WTC11 (cell line): ENCODE measurements around the gene LMBRD1.

Experiments
- NFE2L1 ChIP-seq: sonication (generic); formaldehyde crosslinking; IDR thresholded peaks from 2 replicates; pipeline ENCODE4 v1.8.1; 2023; ENCODE audit warnings: missing genetic modification reagents
- RELA ChIP-seq: sonication (generic); formaldehyde crosslinking; IDR thresholded peaks from 2 replicates; pipeline ENCODE4 v1.8.1; 2022; ENCODE audit warnings: missing genetic modification reagents, mild to moderate bottlenecking, borderline replicate concordance
- ZNF317 ChIP-seq: sonication (generic); formaldehyde crosslinking; IDR thresholded peaks from 2 replicates; pipeline ENCODE4 v1.8.1; 2023; ENCODE audit warnings: low read depth, mild to moderate bottlenecking, moderate library complexity, missing genetic modification reagents, borderline replicate concordance
- TF ChIP-seq, protein P1 (sequence below): sonication (generic); formaldehyde crosslinking; IDR thresholded peaks from 2 replicates; pipeline ENCODE4 v1.8.1; 2022; ENCODE audit warnings: low read depth, missing genetic modification reagents, borderline replicate concordance
- TF ChIP-seq, protein P2 (sequence below): sonication (generic); formaldehyde crosslinking; IDR thresholded peaks from 2 replicates; pipeline ENCODE4 v1.8.0; 2022; ENCODE audit warnings: missing genetic modification reagents
- TF ChIP-seq, protein P3 (sequence below): fragments of 200-600 bp; IDR thresholded peaks from 2 replicates; pipeline ENCODE4 v1.8.0; 2022; ENCODE audit warnings: antibody characterized with exemption
- TF ChIP-seq, protein P4 (sequence below): sonication (generic); formaldehyde crosslinking; IDR thresholded peaks from 2 replicates; pipeline ENCODE4 v1.8.1; 2022; ENCODE audit warnings: low read depth, mild to moderate bottlenecking, moderate library complexity, missing genetic modification reagents, borderline replicate concordance

DNA sequence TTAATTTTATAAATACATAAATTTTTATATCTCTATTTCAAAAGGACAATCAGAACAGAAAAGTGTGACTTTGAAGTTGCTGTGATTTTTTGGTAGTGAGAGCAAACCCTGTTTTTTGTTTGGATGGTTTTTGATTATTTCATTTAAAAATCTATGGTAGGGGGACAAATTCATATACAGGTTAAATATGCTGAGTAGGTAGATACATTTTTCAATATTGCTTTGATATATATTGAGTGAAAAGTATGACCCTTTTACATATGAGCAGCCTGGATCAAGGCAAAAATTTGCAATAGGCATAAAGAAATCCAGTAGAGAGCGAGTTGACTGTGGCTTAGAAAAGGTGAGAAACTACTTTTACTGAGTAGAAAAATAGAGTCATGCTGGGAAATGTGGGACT is 132.3 kb downstream of the LMBRD1 start:
- TF ChIP-seq, protein P1, sequence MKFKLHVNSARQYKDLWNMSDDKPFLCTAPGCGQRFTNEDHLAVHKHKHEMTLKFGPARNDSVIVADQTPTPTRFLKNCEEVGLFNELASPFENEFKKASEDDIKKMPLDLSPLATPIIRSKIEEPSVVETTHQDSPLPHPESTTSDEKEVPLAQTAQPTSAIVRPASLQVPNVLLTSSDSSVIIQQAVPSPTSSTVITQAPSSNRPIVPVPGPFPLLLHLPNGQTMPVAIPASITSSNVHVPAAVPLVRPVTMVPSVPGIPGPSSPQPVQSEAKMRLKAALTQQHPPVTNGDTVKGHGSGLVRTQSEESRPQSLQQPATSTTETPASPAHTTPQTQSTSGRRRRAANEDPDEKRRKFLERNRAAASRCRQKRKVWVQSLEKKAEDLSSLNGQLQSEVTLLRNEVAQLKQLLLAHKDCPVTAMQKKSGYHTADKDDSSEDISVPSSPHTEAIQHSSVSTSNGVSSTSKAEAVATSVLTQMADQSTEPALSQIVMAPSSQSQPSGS, result no peak
- TF ChIP-seq, protein P2, sequence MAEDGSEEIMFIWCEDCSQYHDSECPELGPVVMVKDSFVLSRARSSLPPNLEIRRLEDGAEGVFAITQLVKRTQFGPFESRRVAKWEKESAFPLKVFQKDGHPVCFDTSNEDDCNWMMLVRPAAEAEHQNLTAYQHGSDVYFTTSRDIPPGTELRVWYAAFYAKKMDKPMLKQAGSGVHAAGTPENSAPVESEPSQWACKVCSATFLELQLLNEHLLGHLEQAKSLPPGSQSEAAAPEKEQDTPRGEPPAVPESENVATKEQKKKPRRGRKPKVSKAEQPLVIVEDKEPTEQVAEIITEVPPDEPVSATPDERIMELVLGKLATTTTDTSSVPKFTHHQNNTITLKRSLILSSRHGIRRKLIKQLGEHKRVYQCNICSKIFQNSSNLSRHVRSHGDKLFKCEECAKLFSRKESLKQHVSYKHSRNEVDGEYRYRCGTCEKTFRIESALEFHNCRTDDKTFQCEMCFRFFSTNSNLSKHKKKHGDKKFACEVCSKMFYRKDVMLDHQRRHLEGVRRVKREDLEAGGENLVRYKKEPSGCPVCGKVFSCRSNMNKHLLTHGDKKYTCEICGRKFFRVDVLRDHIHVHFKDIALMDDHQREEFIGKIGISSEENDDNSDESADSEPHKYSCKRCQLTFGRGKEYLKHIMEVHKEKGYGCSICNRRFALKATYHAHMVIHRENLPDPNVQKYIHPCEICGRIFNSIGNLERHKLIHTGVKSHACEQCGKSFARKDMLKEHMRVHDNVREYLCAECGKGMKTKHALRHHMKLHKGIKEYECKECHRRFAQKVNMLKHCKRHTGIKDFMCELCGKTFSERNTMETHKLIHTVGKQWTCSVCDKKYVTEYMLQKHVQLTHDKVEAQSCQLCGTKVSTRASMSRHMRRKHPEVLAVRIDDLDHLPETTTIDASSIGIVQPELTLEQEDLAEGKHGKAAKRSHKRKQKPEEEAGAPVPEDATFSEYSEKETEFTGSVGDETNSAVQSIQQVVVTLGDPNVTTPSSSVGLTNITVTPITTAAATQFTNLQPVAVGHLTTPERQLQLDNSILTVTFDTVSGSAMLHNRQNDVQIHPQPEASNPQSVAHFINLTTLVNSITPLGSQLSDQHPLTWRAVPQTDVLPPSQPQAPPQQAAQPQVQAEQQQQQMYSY (CRISPR knock-in tag), result no peak
- TF ChIP-seq, protein P3, sequence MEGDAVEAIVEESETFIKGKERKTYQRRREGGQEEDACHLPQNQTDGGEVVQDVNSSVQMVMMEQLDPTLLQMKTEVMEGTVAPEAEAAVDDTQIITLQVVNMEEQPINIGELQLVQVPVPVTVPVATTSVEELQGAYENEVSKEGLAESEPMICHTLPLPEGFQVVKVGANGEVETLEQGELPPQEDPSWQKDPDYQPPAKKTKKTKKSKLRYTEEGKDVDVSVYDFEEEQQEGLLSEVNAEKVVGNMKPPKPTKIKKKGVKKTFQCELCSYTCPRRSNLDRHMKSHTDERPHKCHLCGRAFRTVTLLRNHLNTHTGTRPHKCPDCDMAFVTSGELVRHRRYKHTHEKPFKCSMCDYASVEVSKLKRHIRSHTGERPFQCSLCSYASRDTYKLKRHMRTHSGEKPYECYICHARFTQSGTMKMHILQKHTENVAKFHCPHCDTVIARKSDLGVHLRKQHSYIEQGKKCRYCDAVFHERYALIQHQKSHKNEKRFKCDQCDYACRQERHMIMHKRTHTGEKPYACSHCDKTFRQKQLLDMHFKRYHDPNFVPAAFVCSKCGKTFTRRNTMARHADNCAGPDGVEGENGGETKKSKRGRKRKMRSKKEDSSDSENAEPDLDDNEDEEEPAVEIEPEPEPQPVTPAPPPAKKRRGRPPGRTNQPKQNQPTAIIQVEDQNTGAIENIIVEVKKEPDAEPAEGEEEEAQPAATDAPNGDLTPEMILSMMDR, result no peak
- TF ChIP-seq ZNF317 (no peak), RELA (CRISPR knock-in tag) (no peak), NFE2L1 (CRISPR knock-in tag) (no peak)
- TF ChIP-seq, protein P4, sequence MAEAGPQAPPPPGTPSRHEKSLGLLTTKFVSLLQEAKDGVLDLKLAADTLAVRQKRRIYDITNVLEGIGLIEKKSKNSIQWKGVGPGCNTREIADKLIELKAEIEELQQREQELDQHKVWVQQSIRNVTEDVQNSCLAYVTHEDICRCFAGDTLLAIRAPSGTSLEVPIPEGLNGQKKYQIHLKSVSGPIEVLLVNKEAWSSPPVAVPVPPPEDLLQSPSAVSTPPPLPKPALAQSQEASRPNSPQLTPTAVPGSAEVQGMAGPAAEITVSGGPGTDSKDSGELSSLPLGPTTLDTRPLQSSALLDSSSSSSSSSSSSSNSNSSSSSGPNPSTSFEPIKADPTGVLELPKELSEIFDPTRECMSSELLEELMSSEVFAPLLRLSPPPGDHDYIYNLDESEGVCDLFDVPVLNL (CRISPR knock-in tag), result no peak
